ENCODE results near the gene GTF2F1.
"Not testable (repeated sequence)": the region's sequence is repeated elsewhere in the genome, so short reads cannot be mapped to it uniquely, and the experiment has no call there.

The GTF2F1 gene

DNA sequence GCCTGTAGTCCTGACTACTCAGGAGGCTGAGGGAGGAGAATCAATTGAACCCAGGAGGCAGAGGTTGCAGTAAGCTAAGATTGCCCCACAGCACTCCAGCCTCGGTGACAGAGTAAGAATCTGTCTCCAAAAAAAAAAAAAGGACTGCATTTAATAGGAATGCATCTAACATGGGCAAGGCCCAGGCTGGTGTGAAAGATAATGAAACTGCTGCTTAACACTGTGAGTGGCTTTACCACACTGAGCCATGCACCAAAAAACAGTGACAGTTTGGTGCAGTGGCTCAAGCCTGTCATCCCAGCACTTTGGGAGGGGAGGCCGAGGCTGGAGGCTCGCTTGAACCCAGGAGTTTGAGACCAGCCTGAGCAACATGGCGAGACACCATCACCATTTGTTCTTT lies 8.6 kb downstream of the GTF2F1 start:
- DNase-seq, result peak; percentile 66

- no peak for DNase-seq
Measured at GRCh38 chr19:6383188-6383587, 9.8 kb downstream of the GTF2F1 start.

GRCh38 chr19:6381030-6381750 lies 11.8 kb downstream of the GTF2F1 start:
- DNase-seq, result no peak

- DNase-seq, result no peak
Measured at GRCh38 chr19:6379744-6380143, 13.2 kb downstream of the GTF2F1 start.

DNA sequence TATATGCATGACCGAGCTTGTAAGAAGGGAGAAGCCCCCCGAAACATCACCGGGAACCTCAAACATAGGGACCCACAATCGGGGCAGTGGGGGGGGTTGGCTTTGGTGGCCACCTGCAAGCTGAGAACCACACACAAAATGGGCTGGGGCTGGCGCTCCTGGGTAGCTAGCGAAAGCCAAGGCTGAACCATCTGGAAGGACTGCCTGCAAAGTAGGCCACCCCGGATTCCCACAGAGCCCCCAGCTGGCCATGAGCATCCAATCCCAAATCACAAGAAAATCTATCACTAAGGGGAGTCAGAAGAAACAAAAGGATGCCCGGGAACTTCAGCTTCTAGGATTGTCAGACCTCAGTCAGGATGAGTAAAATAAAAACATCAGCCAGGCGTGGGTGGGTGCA lies 14.5 kb downstream of the GTF2F1 start:
- DNase-seq, result no peak

- DNase-seq, result no peak
Measured at GRCh38 chr19:6378041-6378440, 14.9 kb downstream of the GTF2F1 start.

GRCh38 chr19:6376512-6377190 lies 16.3 kb downstream of the GTF2F1 start:
- DNase-seq, result no peak

GRCh38 chr19:6375411-6376010 lies 17.5 kb downstream of the GTF2F1 start, which contains the start of gene PSPN:
Gene PSPN (minus strand): TSS chr19:6375933. CDS start chr19:6375849, 84 bp downstream.
- no peak for DNase-seq

GRCh38 chr19:6374711-6375410 lies 18.1 kb downstream of the GTF2F1 start:
- DNase-seq, result no peak

- DNase-seq, result no peak
Measured at GRCh38 chr19:6374161-6374709, 18.7 kb downstream of the GTF2F1 start.

DNA sequence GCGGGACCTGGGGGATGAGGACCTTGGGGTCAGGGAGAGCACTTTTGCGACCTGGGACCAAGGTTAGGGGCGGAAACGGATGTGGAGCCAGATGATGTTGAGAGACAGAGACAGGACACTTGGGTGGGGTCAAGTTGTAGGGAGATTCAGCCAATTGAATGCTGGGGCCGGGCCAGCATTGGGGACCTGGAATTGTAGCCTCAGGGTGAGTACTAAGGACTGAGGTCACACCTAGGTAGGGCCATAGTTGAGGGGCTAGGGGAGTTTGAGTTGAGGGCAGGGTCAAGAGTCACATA lies 19.2 kb downstream of the GTF2F1 start:
- DNase-seq, result peak; percentile 56

DNA sequence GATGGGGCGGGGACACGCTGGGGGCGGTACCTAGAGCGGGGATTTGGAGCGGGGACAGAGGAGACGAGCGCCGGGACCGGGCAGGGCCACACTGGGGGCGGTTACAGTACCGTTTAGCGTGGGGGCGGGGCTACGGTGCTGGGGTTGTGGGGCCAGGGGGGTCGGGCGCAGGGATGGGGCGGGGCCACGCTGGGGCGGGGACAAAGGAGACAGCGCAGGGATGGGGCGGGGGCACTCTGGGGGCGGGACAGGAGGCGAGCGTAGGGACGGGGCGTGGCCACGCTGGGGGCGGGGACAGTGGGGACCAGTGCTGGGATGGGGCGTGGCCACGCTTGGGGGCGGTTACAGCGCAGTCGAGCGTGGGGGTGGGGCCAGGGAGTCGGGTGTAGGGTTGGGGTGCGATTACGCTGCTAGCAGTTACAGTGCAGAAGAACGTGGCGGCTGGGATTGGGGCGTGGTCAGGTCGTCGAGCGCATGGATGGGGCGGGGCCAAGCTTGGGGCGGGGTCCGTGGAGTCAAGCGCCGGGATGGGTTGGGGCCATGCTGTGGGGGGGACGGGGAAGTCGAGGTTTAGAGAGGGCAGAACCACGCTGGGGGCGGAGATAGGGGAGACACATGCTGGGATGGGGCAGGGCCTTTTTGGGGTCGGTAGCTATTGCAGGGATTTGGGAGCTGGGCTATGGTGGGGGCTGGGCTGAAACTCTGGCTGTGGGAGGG lies 19.7 kb downstream of the GTF2F1 start:
- DNase-seq, result peak; percentile 95

DNA sequence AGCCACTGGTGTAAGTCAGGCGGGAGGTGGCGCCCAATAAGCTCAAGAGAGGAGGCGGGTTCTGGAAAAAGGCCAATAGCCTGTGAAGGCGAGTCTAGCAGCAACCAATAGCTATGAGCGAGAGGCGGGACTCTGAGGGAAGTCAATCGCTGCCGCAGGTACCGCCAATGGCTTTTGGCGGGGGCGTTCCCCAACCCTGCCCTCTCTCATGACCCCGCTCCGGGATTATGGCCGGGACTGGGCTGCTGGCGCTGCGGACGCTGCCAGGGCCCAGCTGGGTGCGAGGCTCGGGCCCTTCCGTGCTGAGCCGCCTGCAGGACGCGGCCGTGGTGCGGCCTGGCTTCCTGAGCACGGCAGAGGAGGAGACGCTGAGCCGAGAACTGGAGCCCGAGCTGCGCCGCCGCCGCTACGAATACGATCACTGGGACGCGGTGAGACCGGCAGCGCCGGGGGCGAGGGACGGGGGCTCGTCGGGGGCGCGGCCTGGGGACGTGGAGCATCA lies 20.3 kb downstream of the GTF2F1 start, which contains the start of gene ALKBH7:
ALKBH7 (plus strand) TSS at position 201 of the 502 bp plus-strand sequence; CDS start at position 228, 27 bp downstream.
- peak; percentile 100 for DNase-seq

DNA sequence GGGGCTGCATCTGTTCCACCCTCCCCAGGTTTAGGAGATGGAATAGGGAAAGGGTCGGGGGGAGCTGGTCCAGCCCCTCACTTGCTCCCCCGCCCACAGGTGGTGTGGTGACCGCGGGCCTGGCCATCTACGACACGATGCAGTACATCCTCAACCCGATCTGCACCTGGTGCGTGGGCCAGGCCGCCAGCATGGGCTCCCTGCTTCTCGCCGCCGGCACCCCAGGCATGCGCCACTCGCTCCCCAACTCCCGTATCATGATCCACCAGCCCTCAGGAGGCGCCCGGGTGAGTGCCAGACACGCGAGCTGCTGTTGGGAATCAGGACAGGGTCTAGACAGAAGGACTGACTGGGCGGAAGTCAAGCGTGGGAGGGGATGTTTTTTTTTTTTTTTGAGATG lies 28.6 kb downstream of the GTF2F1 start:
- DNase-seq, result no peak

DNA sequence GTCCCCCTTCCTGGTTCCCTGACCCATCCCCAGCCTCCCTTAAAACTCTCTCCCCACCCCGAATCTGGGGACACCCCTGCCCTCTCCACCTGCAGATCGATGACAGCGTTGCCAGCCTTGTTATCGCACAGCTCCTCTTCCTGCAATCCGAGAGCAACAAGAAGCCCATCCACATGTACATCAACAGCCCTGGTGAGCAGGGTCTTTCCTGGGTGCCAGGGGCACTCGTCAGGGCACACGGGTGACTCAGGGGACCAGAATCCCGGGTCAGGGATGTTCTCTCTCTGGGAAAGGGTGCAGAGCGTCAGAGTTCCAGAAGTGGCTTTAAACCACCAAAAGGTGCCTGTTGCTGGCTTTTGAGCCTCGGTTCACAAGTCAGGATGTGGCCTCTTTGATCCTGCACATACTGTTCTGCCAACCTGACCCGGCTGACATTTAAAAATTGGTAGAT lies 30.6 kb downstream of the GTF2F1 start:
- no peak for DNase-seq

- peak; percentile 13 for DNase-seq
Measured at GRCh38 chr19:6362027-6362350, 31.0 kb downstream of the GTF2F1 start.

GRCh38 chr19:6360857-6361216 lies 32.1 kb downstream of the GTF2F1 start:
- DNase-seq, result not testable (repeated sequence)

GRCh38 chr19:6360445-6360844 lies 32.5 kb downstream of the GTF2F1 start:
- not testable (repeated sequence) for DNase-seq

- no peak for DNase-seq
Measured at GRCh38 chr19:6359568-6360341, 33.2 kb downstream of the GTF2F1 start.

DNA sequence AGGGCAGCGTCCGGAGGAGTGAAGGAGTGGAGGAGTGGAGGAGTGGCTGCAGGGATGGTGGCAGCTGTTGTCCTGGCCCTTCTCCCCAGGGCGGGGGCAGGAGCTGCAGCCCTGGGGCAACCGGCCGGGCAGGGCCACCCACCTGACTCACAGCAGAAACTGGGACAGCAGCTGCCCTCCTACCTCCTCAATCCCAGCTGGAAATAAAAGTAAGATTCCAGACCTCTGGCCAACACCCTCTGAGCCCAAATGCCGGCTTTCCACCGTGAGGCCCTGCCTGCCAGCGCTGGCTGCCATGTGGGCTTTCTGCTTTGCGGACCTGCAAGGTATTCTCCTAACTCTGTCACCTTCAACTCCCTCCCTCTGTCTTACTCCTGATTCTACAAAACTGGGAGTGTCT lies 35.0 kb downstream of the GTF2F1 start:
- no peak for DNase-seq

- no peak for DNase-seq
Measured at GRCh38 chr19:6357174-6357573, 35.8 kb downstream of the GTF2F1 start.

Data from hematopoietic multipotent progenitor cell treated with erythropoietin and hydrocortisone succinate and interleukin-3 and kit ligand, for 8 days (in vitro differentiated cells).